Mucosa of rectum (tissue), 2 donors: ENCODE measurements around the gene MFSD11.
"Not testable (repeated sequence)": the region's sequence is repeated elsewhere in the genome, so short reads cannot be mapped to it uniquely, and the experiment has no call there.

Source experiments
- H3K27ac ChIP-seq, 2 donors: one replicate each; pipeline ENCODE4 v1.7.0; 2013; ENCODE audit warnings: inconsistent platforms in 2 of 2, low read depth in 2 of 2, low read length in 2 of 2
- H3K27me3 ChIP-seq, 2 donors: one replicate each; pipeline ENCODE4 v1.7.0; 2013; ENCODE audit warnings: low read length in 2 of 2; ENCODE audit not compliant: control insufficient read depth in 2 of 2, insufficient read depth in 2 of 2
- H3K36me3 ChIP-seq, 2 donors: one replicate each; pipeline ENCODE4 v1.7.0; 2013; ENCODE audit warnings: low read length in 2 of 2; ENCODE audit not compliant: control insufficient read depth in 2 of 2, insufficient read depth in 2 of 2
- H3K4me1 ChIP-seq, 2 donors: one replicate each; pipeline ENCODE4 v1.7.0; 2013; ENCODE audit warnings: low read length in 2 of 2, mild to moderate bottlenecking in 1 of 2; ENCODE audit not compliant: control insufficient read depth in 2 of 2, insufficient read depth in 2 of 2
- H3K4me3 ChIP-seq, 2 donors: one replicate each; pipeline ENCODE4 v1.7.0; 2013; ENCODE audit warnings: low read length in 2 of 2
- H3K9ac ChIP-seq, 2 donors: one replicate each; pipeline ENCODE4 v1.7.0; 2013; ENCODE audit warnings: low read length in 2 of 2, low read depth in 1 of 2, mild to moderate bottlenecking in 1 of 2
- H3K9me3 ChIP-seq, 2 donors: one replicate each; pipeline ENCODE4 v1.7.0; 2013; ENCODE audit warnings: low read length in 2 of 2; ENCODE audit not compliant: control insufficient read depth in 2 of 2
- donor health status: healthy.
- donor health status: Normal muscosa, but diverticular disease.

Gene MFSD11

GRCh38 chr17:76815907-76816589 lies 78.1 kb downstream of the MFSD11 start:
- not testable (repeated sequence) for H3K9ac ChIP-seq, H3K27ac ChIP-seq, H3K9me3 ChIP-seq, H3K4me3 ChIP-seq, H3K27me3 ChIP-seq, H3K36me3 ChIP-seq, H3K4me1 ChIP-seq

DNA sequence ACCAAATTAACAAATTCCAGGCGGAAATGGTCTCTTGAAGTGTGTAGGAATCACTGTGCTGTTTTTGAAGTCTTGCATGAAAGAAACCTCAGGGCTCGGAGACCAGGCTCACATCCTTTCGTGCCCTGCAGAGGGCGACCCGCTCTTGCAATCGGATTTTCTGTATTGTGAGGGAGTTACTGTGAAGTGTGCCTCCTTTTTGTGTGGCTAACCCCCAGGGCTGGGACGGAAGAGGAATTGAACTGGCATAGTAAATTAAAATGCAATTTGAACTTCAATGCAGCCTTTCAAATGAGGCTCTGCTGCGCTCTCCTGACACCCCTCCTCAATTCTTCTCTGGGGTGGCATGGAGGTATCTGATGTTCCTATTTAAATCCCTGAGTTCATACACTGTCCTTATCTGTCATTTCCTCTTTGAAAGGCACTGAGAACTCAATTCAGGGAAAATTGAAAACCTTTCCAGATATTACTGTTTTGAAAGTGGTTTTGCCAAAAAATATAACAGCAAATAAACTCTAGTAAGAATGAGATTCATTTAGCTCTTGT lies 78.7 kb downstream of the MFSD11 start:
- no peaks in the 10 kb centered on the region for H3K36me3 ChIP-seq
- no peak overlapping the region for H3K27ac ChIP-seq
- no peak overlapping the region for H3K9ac ChIP-seq
- H3K4me1 ChIP-seq, result no peaks in the 10 kb centered on the region
- no peaks in the 10 kb centered on the region for H3K9me3 ChIP-seq
- H3K27me3 ChIP-seq, result no peaks in the 10 kb centered on the region
- no peak overlapping the region for H3K4me3 ChIP-seq

GRCh38 chr17:76820039-76820438 lies 82.1 kb downstream of the MFSD11 start:
- Histone ChIP-seq H3K4me1 (no peaks in the 10 kb centered on the region), H3K27me3 (no peaks in the 10 kb centered on the region), H3K9ac (no peak overlapping the region), H3K4me3 (no peak overlapping the region), H3K27ac (no peak overlapping the region), H3K9me3 (no peaks in the 10 kb centered on the region), H3K36me3 (no peaks in the 10 kb centered on the region)

GRCh38 chr17:76820561-76820960 lies 82.6 kb downstream of the MFSD11 start:
- H3K4me1 ChIP-seq, result no peaks in the 10 kb centered on the region
- H3K4me3 ChIP-seq, result no peak overlapping the region
- no peak overlapping the region for H3K9ac ChIP-seq
- no peaks in the 10 kb centered on the region for H3K27me3 ChIP-seq
- H3K36me3 ChIP-seq, result no peaks in the 10 kb centered on the region
- no peak overlapping the region for H3K27ac ChIP-seq
- no peaks in the 10 kb centered on the region for H3K9me3 ChIP-seq

DNA sequence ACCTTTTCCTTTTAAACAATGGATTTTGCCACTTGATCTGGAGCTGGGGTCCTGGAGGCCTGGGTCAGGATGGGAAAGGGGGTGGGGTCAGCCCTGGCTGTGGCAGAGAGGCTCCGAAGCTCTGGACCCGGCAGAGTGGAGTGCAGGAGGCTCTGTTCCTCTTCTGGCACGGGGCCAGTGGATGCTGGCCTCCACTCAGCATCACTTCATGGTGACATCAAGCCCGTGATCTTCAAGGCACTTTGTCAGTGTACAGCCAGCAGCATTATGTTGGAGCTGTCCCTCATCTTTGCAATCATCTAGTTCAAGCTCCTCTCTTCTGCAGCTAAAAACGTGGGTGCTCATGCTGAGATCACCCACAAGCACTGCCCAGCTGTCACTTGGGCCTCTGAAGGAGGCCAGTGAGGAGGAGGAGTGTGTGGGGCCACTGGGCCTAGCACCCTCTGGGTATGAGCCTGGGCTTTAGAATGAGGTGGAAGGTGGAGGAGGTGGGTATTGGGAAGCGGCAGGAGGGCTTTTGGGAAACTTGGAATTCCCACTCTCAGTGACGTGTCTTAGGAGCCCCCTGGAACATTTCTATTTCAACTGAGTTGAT lies 84.4 kb downstream of the MFSD11 start:
- H3K36me3 ChIP-seq, result no peaks in the 10 kb centered on the region
- no peaks in the 10 kb centered on the region for H3K4me1 ChIP-seq
- H3K27ac ChIP-seq, result no peak overlapping the region
- no peaks in the 10 kb centered on the region for H3K27me3 ChIP-seq
- no peaks in the 10 kb centered on the region for H3K9me3 ChIP-seq
- H3K4me3 ChIP-seq, result no peak overlapping the region
- H3K9ac ChIP-seq, result no peak overlapping the region

DNA sequence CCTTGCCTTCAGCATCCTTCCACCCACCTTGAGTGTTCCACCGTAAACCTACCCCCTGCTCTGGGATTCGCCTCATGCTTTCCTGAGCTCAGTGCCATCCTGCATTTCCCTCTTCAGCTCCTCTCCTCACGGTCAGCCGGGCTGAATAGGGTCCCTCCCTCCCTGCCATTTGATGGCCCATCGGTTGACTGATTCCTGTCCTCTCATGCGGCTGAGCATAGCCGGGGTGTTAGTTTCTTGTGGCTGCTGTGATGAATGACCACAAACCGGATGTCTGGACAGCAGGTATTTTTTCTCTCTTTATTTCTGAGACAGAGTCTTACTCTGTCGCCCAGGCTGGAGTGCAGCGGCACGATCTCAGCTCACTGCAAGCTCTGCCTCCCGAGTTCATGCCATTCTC lies 86.2 kb downstream of the MFSD11 start:
- Histone ChIP-seq H3K9ac (no peak overlapping the region), H3K4me3 (no peak overlapping the region), H3K27me3 (no peaks in the 10 kb centered on the region), H3K27ac (no peak overlapping the region), H3K36me3 (no peaks in the 10 kb centered on the region), H3K9me3 (no peaks in the 10 kb centered on the region), H3K4me1 (no peaks in the 10 kb centered on the region)

- Histone ChIP-seq H3K4me1 (no peaks in the 10 kb centered on the region), H3K27ac (no peak overlapping the region), H3K36me3 (no peaks in the 10 kb centered on the region), H3K9ac (no peak overlapping the region), H3K4me3 (no peak overlapping the region), H3K9me3 (no peaks in the 10 kb centered on the region), H3K27me3 (no peaks in the 10 kb centered on the region)
These were observed 88.6 kb downstream of the MFSD11 start for GRCh38 chr17:76826330-76827068.

DNA sequence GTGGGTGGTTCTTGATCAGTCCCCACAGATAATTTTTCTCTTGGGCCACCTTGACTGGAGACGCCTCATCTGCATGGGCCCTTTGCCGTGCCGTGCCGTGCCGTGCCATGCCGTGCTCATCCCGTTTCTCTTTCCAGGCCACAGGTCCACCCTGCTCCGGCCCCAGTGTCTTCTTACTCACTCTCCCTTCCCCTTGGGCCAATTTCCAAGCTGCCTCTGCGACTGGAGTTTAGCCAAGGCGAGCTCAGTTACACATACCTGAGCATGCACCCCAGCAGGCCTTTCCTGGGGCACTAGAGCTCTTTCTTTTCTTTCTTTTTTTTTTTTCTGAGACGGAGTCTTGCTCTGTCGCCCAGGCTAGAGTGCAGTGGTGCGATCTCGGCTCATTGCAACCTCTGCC lies 89.8 kb downstream of the MFSD11 start:
- H3K9me3 ChIP-seq, result no peaks in the 10 kb centered on the region

More for the DNA sequence above, 89.8 kb downstream of the MFSD11 start:
- no peak overlapping the region for H3K27ac ChIP-seq
- H3K4me3 ChIP-seq, result no peak overlapping the region
- no peak overlapping the region for H3K9ac ChIP-seq
- H3K4me1 ChIP-seq, result no peaks in the 10 kb centered on the region
- no peaks in the 10 kb centered on the region for H3K27me3 ChIP-seq
- no peaks in the 10 kb centered on the region for H3K36me3 ChIP-seq
